Tibial artery (tissue), 4 donors: ENCODE results near the gene BPIFB3.

Experiments used
- DNase-seq, 2 donors: peaks; one replicate each; pipeline ENCODE4 v3.0.0-alpha.2; 2019
- H3K27ac ChIP-seq, 2 donors: fragments of 200-600 bp; sonication (generic) in 1 of 2; 1 replicate in 1 of 2; 2 replicates in 1 of 2; pipeline ENCODE4 v1.5.1; 2018 to 2019; ENCODE audit warnings: mild to moderate bottlenecking in 1 of 2
- H3K27me3 ChIP-seq, 2 donors: fragments of 200-600 bp; sonication (generic) in 1 of 2; one replicate each; pipeline versions ENCODE4 v1.5.1 to v1.6.0; 2016 to 2019
- H3K36me3 ChIP-seq, 3 donors: fragments of 200-600 bp; sonication (generic) in 2 of 3; one replicate each; pipeline ENCODE4 v1.5.1; 2016 to 2019; ENCODE audit warnings: mild to moderate bottlenecking in 2 of 3
- H3K4me1 ChIP-seq, 4 donors: fragments of 200-600 bp; sonication (generic) in 2 of 4; 1 replicate in 3 of 4; 2 replicates in 1 of 4; pipeline ENCODE4 v1.5.1; 2016 to 2019
- H3K4me3 ChIP-seq, 2 donors: fragments of 200-600 bp; sonication (generic) in 1 of 2; 1 replicate in 1 of 2; 2 replicates in 1 of 2; pipeline ENCODE4 v1.5.1; 2018 to 2019; ENCODE audit warnings: mild to moderate bottlenecking in 2 of 2
- H3K9me3 ChIP-seq, 3 donors: fragments of 200-600 bp; sonication (generic) in 1 of 3; one replicate each; pipeline ENCODE4 v1.5.1; 2016 to 2019
- CTCF ChIP-seq, 2 experiments: fragments of 200-600 bp in 1 of 2; fragments of 450-650 bp in 1 of 2; IDR thresholded peaks; one replicate each; pipeline ENCODE4 v1.5.1; 2017 to 2019; ENCODE audit warnings: antibody characterized with exemption in 2 of 2, mild to moderate bottlenecking in 1 of 2, moderate library complexity in 1 of 2
- intact Hi-C: fragments of 100-400 bp; cut with DNase I; formaldehyde crosslinking; loops from one replicate; pipeline ENCODE4 v1.15.0; 2023; ENCODE audit warnings: low total_unique reads

The BPIFB3 gene

GRCh38 chr20:33010133-33010504, 43.6 kb upstream of the BPIFB3 start:
- Histone ChIP-seq H3K9me3 (peaks cover 0 to under 1% (median 0%) of the 10 kb centered on the region in 3 donors), H3K27me3 (peaks cover 0 to 28% of the 10 kb centered on the region in 2 donors), H3K36me3 (no peaks in the 10 kb centered on the region), H3K4me1 (no peaks in the 10 kb centered on the region), H3K4me3 (no peak overlapping the region), H3K27ac (no peak overlapping the region)
- intact Hi-C loops: no loop called here
- DNase-seq: no peak
- no peak for TF ChIP-seq CTCF (IDR thresholded peaks at IDR 0.05)

DNA sequence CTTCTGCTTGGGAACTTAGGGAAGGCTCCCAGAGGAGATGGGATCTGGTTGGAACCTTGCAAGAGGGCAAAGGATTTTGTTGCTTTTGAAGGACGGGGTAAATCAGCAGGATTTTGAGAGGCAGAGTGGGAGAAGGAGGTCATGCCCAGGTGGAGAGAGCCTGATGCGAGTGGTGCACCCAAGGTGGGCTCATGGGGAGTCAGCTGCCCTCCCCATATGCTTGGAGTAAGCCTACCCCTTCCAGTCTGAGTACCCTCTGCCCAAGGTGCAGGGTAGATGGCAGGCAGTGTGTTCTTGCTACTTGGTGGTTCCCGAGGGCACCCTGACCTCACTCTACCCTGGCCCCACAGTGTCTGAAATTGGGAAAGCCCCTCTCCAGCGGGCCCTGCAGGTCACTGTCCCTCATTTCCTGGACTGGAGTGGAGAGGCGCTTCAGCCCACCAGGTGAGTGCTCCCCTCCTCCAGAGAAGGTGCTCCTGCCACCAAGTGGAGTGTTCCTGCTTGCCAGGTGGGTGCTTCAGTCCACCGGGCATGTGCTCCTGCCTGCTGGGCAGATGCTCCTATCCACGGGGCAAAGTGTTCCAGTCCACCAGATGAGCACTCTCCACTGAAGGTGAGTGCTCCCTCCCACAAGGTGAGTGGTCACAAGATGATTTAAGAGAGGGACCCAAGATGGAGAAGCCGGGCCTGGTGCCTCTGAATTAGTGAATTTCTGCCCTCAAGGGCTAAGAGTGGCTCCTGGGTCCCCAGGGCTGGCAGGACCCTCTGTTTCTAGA, 42.8 kb upstream of the BPIFB3 start:
- no peaks in the 10 kb centered on the region for H3K9me3 ChIP-seq
- H3K27me3 ChIP-seq: peaks cover 0 to 34% of the 10 kb centered on the region in 2 donors
- DNase-seq: no peak
- H3K27ac ChIP-seq: no peak overlapping the region
- H3K4me3 ChIP-seq: no peak overlapping the region
- intact Hi-C loops: no loop called here
- H3K4me1 ChIP-seq: no peaks in the 10 kb centered on the region
- TF ChIP-seq CTCF (IDR thresholded peaks at IDR 0.05): no peak
- H3K36me3 ChIP-seq: no peaks in the 10 kb centered on the region

- TF ChIP-seq CTCF (IDR thresholded peaks at IDR 0.05): no peak
Observed at GRCh38 chr20:33012327-33013189, 41.1 kb upstream of the BPIFB3 start.

DNA sequence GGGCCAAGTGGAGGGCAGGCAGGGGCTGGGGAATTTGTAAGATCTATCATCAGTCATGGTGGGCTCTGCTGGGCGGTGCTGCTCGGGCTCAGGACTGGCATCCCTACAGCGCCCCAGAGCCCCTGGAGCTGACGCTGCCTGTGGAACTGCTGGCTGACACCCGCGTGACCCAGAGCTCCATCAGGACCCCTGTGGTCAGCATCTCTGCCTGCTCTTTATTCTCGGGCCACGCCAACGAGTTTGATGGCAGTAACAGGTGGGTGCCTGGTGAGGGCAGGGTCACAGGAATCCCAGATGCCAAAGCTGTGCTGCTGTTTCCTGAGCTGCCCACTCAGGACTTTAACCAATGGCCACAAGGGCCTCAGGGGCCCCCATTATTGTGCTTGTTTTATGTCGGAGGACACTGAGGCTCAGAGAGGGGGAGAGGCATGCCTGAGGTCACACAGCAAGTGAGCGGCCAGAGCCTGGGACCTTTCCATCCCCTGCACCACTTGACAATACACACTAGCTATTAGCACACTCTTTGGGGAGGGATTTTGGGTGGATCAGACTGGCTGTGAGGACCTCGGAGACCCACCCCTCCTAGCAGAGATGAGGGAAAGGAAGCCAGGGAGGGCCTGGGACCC, 39.9 kb upstream of the BPIFB3 start:
- Histone ChIP-seq H3K36me3 (no peaks in the 10 kb centered on the region), H3K27ac (no peak overlapping the region), H3K27me3 (peaks cover 0 to 31% of the 10 kb centered on the region in 2 donors), H3K9me3 (no peaks in the 10 kb centered on the region), H3K4me3 (no peak overlapping the region), H3K4me1 (no peaks in the 10 kb centered on the region)
- DNase-seq: no peak
- TF ChIP-seq CTCF (IDR thresholded peaks at IDR 0.05): no peak
- intact Hi-C loops: no loop called here

More at GRCh38 chr20:33012327-33013189, 41.1 kb upstream of the BPIFB3 start:
- intact Hi-C loops: no loop called here
- no peak for DNase-seq
- Histone ChIP-seq H3K27me3 (peaks cover 0 to 31% of the 10 kb centered on the region in 2 donors), H3K4me3 (no peak overlapping the region), H3K9me3 (no peaks in the 10 kb centered on the region), H3K36me3 (no peaks in the 10 kb centered on the region), H3K27ac (no peak overlapping the region), H3K4me1 (no peaks in the 10 kb centered on the region)

- DNase-seq: no peak
- peaks cover 0 to 30% of the 10 kb centered on the region in 2 donors for H3K27me3 ChIP-seq
- no peaks in the 10 kb centered on the region for H3K4me1 ChIP-seq
Observed at GRCh38 chr20:33014336-33015113, 39.2 kb upstream of the BPIFB3 start.

More at GRCh38 chr20:33014336-33015113, 39.2 kb upstream of the BPIFB3 start:
- no peak for TF ChIP-seq CTCF (IDR thresholded peaks at IDR 0.05)
- Histone ChIP-seq H3K9me3 (no peaks in the 10 kb centered on the region), H3K36me3 (no peaks in the 10 kb centered on the region), H3K4me3 (no peak overlapping the region), H3K27ac (no peak overlapping the region)
- intact Hi-C loops: no loop called here
